Stomach (tissue), 9 donors: ENCODE data around the gene VPS33B. TPM values are rescaled to one million over a fixed set of nuclear protein-coding genes. Genes with fewer than 3 reads are reported as not detected.

Experiments used
- DNase-seq, 2 donors: peaks; one replicate each; pipeline versions ENCODE4 v3.0.0 to v3.0.0-alpha.2; 2013 to 2019
- H3K27ac ChIP-seq, 5 donors: fragments of 200-600 bp in 4 of 5; sonication (generic) in 4 of 5; one replicate each; pipeline ENCODE4 v1.5.1; 2013 to 2019; ENCODE audit warnings: mild to moderate bottlenecking in 1 of 5, moderate library complexity in 1 of 5
- H3K27me3 ChIP-seq, 3 donors: fragments of 200-600 bp; sonication (generic); one replicate each; pipeline ENCODE4 v1.5.1; 2017 to 2019; ENCODE audit warnings: mixed run types in 1 of 3
- H3K36me3 ChIP-seq, 4 donors: fragments of 200-600 bp; sonication (generic); 1 replicate in 3 of 4; 2 replicates in 1 of 4; pipeline ENCODE4 v1.5.1; 2016 to 2019
- H3K4me1 ChIP-seq, 4 donors: fragments of 200-600 bp; sonication (generic); one replicate each; pipeline ENCODE4 v1.5.1; 2016 to 2019
- H3K4me3 ChIP-seq, 4 donors: fragments of 200-600 bp; sonication (generic) in 3 of 4; one replicate each; pipeline ENCODE4 v1.5.1; 2016 to 2019; ENCODE audit warnings: mild to moderate bottlenecking in 1 of 4
- H3K9me3 ChIP-seq, 4 donors: fragments of 200-600 bp; sonication (generic); one replicate each; pipeline ENCODE4 v1.5.1; 2016 to 2019
- CTCF ChIP-seq, 7 experiments: fragments of 450-650 bp in 4 of 7; fragments of 200-600 bp in 3 of 7; sonication (generic) in 3 of 7; IDR thresholded peaks; one replicate each; pipeline ENCODE4 v1.5.1; 2016 to 2019; ENCODE audit warnings: antibody characterized with exemption in 7 of 7, control low read depth in 2 of 7, mild to moderate bottlenecking in 1 of 7
- EP300 ChIP-seq: sonication (generic); formaldehyde crosslinking; IDR thresholded peaks from one replicate; pipeline ENCODE4 v1.6.1; 2017; ENCODE audit warnings: antibody characterized with exemption
- POLR2A ChIP-seq, 4 donors: fragments of 450-650 bp; IDR thresholded peaks; one replicate each; pipeline ENCODE4 v1.6.1; 2016; ENCODE audit warnings: antibody characterized with exemption in 4 of 4, control low read depth in 2 of 4, mild to moderate bottlenecking in 1 of 4, moderate library complexity in 1 of 4
- POLR2AphosphoS5 ChIP-seq, 3 donors: sonication (generic); formaldehyde crosslinking; IDR thresholded peaks; one replicate each; pipeline ENCODE4 v1.6.1; 2016; ENCODE audit warnings: antibody characterized with exemption in 3 of 3
- WGBS, 5 donors: extraction: QIAGEN DNeasy Blood & Tissue Kit in 3 of 5; methylation state at CpG; one replicate each; pipeline versions ENCODE4 v1.1.5 to v1.1.7; 2013 to 2018; 5-methylcytosine and 5-hydroxymethylcytosine counted together
- intact Hi-C: fragments of 100-400 bp; cut with DNase I; formaldehyde crosslinking; loops from one replicate; pipeline ENCODE4 v1.15.1; 2023; ENCODE audit warnings: low total_unique reads
- polyA plus RNA-seq, 3 donors: library from polyadenylated mRNA; stranded (reverse); fragments of 200-250 nt; gene quantifications; one replicate each; pipeline ENCODE4 v1.2.3, GENCODE V29; 2013
- total RNA-seq, 5 donors: library from RNA; depleted of rRNA; stranded (reverse); fragments of >200 nt; gene quantifications; one replicate each; pipeline versions ENCODE4 v1.1.0 to v1.2.3, GENCODE V29; 2014 to 2016
- donor health status: healthy with polysubstance abuse.
- donor health status: Bipolar disorder and iron deficiency.
- donor health status: healthy.

The VPS33B gene
- total and polyA plus RNA-seq, 8 donors = 1.2 to 23.2 (median 12.6) TPM

- H3K36me3 ChIP-seq = no peaks in the 10 kb centered on the region
- TF ChIP-seq POLR2A (IDR thresholded peaks at IDR 0.05) = no peak
- TF ChIP-seq EP300 = no peak
- no peak for TF ChIP-seq CTCF (IDR thresholded peaks at IDR 0.05)
- no peak for TF ChIP-seq POLR2AphosphoS5 (IDR thresholded peaks at IDR 0.05)
- intact Hi-C loops = no loop called here
- no peaks in the 10 kb centered on the region for H3K9me3 ChIP-seq
- no peak overlapping the region for H3K27ac ChIP-seq
- peaks cover 0 to 30% (median 15%) of the 10 kb centered on the region in 4 donors for H3K4me1 ChIP-seq
- H3K4me3 ChIP-seq = no peak overlapping the region
- WGBS, 5 donors = 95 to 100% (median 96%) methylated on average over 4 of the region's 4 CpGs
- DNase-seq = no peak
- H3K27me3 ChIP-seq = no peaks in the 10 kb centered on the region
These were observed 31.9 kb downstream of the VPS33B start for GRCh38 chr15:90990446-90990845.

- TF ChIP-seq POLR2A (IDR thresholded peaks at IDR 0.05) (no peak), CTCF (IDR thresholded peaks at IDR 0.05) (no peak), EP300 (no peak), POLR2AphosphoS5 (IDR thresholded peaks at IDR 0.05) (no peak)
- WGBS, 5 donors = 81 to 94% (median 86%) methylated on average over 7 of the region's 7 CpGs
- intact Hi-C loops = no loop called here
These were observed 33.2 kb downstream of the VPS33B start for GRCh38 chr15:90989040-90989768.

GRCh38 chr15:90988296-90988695 is 34.1 kb downstream of the VPS33B start:
- Histone ChIP-seq H3K4me1 (peaks cover 0 to 15% (median 3%) of the 10 kb centered on the region in 4 donors), H3K9me3 (no peaks in the 10 kb centered on the region), H3K36me3 (peaks cover 0 to 7% (median 0%) of the 10 kb centered on the region in 4 donors), H3K27me3 (no peaks in the 10 kb centered on the region), H3K27ac (no peak overlapping the region), H3K4me3 (no peak overlapping the region)
- WGBS, 5 donors = 46 to 67% (median 52%) methylated on average over 6 of the region's 6 CpGs
- intact Hi-C loops = no loop called here
- no peak for TF ChIP-seq POLR2AphosphoS5 (IDR thresholded peaks at IDR 0.05)
- TF ChIP-seq POLR2A (IDR thresholded peaks at IDR 0.05) = no peak
- TF ChIP-seq CTCF (IDR thresholded peaks at IDR 0.05) = no peak
- TF ChIP-seq EP300 = no peak
- DNase-seq = peak in 1 of 2 donors; percentile 18

More at GRCh38 chr15:90989040-90989768, 33.2 kb downstream of the VPS33B start:
- Histone ChIP-seq H3K27me3 (no peaks in the 10 kb centered on the region), H3K4me3 (no peak overlapping the region), H3K4me1 (peaks cover 0 to 23% (median 11%) of the 10 kb centered on the region in 4 donors), H3K36me3 (no peaks in the 10 kb centered on the region), H3K9me3 (no peaks in the 10 kb centered on the region), H3K27ac (no peak overlapping the region)
- DNase-seq = no peak

GRCh38 chr15:90987561-90988141 is 34.7 kb downstream of the VPS33B start:
- peak in 1 of 2 donors; percentile 30 for DNase-seq
- TF ChIP-seq CTCF (IDR thresholded peaks at IDR 0.05) (no peak), POLR2AphosphoS5 (IDR thresholded peaks at IDR 0.05) (no peak), EP300 (no peak), POLR2A (IDR thresholded peaks at IDR 0.05) (no peak)
- WGBS, 5 donors = 43 to 58% (median 53%) methylated on average over 7 of the region's 7 CpGs

More at GRCh38 chr15:90987561-90988141, 34.7 kb downstream of the VPS33B start:
- Histone ChIP-seq H3K27ac (no peak overlapping the region), H3K4me1 (peaks cover 0 to 12% (median 2%) of the 10 kb centered on the region in 4 donors), H3K9me3 (no peaks in the 10 kb centered on the region), H3K4me3 (no peak overlapping the region), H3K36me3 (peaks cover 0 to 10% (median 2%) of the 10 kb centered on the region in 4 donors), H3K27me3 (no peaks in the 10 kb centered on the region)
- intact Hi-C loops = no loop called here
